ENCODE results near the gene IL18RAP.

IL18RAP gene

DNA sequence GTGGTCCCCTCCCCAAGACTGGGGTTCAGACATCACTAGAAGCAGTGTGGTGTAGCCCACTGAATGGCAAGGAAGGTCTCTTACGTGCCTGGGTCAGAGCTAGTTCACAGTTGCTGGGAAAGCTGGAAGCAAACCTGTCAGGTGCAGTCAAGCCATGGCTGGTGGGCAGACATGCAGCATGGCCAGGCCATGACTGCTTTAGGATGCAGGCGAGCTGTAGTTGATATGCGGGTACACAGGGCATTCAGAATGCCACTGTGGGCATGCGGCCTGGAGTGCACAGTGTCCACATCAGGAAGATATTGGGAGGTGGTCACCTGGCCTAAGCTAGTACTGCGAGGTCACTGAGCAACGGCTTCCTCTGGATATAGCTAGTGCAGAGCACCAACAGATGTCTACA, 38.2 kb downstream of the IL18RAP start:
- no peak for DNase-seq

DNA sequence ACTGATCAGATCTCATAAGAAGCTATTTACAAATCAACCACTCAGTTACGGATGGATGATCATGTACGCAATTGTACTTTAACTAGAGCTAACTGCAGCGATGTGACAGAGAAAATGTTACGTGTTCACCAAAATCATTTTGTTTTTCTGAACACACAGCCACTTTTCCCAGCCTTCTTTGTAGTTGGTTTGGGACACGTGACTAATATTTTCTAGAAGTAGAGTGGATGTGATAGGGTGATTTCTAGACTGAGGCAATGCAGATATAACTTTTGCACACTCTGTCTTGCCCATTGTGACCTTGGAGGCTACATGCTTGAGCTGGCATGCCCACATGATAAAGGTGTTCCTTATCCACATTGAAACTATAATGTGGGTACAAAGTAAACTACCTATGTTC, 40.2 kb downstream of the IL18RAP start:
- no peak for DNase-seq

DNA sequence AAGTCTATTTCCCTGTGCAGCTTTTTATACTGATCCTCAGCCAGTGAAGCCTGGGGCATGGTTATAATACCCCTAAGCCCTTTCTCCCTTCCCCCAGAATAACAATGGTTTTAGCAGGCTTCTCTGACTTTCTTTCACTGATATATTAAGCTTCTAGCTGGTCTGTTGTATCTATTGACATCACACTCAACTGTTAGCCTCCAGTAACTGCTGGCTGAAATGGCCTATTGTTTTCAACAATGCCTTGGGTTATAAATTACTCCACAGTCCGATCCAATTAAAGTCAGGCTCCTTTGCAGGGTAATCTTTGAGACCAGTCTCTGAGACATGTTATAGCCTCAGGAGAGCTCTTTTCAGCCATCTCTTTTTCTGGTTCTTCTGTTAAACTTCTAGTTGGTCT, 47.2 kb downstream of the IL18RAP start:
- no peak for DNase-seq

DNA sequence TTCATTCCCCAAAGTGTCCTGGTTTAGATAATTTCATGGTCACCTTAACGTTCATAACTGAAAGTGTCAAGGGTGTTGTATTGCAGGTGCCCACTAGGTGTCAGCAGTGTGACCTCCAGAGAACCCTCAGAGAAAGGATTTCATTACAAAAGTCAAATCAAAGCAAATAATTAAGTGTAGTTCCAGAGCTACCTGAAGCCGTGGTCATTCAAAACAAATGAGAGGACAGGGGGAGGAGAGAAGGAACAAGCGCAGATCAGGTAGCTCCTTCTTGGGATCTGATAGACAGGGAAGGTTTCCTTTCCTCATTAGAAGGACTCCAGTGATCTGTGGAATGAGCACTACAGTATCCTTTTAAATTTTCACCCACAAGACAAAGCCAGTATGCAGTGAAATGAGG, 50.1 kb downstream of the IL18RAP start, which contains the start of gene SLC9A4:
TSS of gene SLC9A4 (plus strand) at position 207 of the 400 bp plus-strand sequence. CDS start 534 bp downstream, outside the sequence.
- DNase-seq = peak; percentile 55

DNA sequence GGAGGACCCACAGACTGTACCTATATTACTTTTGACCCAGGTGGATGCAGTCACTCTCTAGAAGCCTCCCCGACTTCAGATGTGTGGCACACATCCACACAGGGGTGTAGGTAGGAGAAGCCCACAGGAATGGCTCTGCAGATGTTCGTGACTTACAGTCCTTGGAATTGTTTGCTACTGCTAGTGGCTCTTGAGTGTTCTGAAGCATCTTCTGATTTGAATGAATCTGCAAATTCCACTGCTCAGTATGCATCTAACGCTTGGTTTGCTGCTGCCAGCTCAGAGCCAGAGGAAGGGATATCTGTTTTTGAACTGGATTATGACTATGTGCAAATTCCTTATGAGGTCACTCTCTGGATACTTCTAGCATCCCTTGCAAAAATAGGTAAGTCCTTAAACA, 50.7 kb downstream of the IL18RAP start:
- DNase-seq = no peak

DNA sequence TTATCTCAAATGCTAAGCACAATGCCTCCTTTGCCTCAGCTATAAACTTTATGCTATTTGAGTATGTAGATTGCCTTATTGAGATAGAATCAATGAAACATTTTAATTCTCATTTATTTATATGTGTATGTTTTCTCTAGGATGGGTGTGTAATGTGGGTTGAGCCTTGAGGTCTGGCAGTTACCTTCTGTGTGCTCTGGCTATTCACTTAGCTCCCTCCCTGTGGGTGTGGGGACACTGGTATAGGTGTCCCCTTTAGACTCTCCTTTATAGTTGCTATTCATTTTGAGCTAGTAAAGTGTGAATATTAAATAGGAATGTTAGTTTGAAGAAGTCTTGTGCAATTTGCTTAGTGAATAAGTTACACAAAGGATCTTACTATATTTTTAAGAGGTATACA, 51.8 kb downstream of the IL18RAP start:
- DNase-seq = no peak

DNA sequence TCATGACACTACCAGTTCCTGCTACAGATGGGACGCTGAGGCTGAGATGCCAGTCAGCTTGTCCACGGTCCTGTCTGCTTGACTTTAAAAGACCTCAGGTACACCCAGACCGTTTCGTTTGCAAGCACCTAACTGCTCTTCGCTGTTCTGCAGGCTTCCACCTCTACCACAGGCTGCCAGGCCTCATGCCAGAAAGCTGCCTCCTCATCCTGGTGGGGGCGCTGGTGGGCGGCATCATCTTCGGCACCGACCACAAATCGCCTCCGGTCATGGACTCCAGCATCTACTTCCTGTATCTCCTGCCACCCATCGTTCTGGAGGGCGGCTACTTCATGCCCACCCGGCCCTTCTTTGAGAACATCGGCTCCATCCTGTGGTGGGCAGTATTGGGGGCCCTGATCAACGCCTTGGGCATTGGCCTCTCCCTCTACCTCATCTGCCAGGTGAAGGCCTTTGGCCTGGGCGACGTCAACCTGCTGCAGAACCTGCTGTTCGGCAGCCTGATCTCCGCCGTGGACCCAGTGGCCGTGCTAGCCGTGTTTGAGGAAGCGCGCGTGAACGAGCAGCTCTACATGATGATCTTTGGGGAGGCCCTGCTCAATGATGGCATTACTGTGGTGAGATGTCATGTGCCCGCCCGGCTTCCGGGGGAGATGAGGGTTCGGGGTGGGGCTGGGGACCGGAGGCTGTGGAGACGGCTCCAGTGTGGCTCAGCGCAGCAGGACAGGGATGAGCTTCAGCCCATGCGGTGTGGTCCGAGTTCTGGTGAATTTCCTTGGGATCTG, 55.9 kb downstream of the IL18RAP start:
- no peak for DNase-seq

DNA sequence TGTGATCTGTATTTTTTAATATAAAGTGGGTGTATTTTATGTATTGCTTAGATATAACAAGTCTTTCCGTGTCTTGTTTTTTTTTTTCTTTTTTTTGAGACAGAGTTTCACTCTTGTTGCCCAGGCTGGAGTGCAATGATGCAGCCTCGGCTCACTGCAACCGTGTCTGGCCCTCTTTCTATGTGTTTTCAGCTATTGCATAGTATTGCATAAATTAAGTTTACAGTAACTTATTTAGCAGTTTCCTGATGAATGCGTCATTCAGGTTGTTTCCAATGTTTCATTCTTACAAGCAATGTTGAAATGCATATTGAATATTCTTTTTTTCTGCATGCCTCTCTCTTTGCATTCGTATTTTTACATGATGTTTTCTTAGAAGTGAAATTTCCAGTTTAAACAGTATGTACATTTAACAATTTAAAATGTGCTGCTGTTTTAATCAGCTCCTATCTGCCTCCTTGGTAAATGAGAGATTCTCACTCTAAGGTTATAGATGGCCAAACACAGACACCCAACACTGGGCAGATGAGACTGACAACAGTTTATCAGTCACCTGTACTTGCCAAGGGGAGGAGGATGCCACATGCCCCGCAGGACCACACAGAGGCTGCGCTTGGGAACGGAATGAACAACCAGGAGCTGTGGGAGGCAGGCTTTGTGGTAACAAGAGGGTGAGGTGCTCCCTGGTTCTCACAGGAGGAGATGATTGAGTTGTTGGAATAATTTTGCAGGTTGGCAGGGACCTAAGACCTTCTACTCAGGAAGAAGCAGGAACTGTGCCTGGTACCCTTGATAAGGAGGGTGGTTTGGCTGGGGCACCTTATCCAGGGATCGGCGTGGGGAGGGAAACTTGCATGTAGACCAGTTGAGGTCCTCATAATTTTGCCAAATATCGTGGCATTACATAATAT, 57.6 kb downstream of the IL18RAP start:
- DNase-seq = no peak

DNA sequence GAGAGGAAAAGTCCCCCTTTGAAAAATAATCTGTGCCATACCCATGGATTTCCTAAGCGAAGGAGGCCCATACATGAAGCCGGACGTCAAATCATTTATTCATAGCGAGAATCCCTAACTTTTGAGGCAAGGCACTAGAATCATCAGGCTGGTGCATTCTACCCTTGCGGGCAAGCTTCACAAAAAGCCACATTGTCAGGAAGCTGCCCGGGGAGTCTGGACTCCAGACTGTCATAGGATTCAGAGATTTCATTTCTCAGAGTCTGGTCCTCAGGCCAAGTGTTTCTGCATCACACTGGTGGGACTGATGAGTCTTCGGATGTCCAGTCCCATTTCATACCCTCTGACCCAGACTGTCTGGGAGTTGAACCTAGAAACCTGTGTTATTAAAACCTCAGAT, 59.0 kb downstream of the IL18RAP start:
- no peak for DNase-seq

DNA sequence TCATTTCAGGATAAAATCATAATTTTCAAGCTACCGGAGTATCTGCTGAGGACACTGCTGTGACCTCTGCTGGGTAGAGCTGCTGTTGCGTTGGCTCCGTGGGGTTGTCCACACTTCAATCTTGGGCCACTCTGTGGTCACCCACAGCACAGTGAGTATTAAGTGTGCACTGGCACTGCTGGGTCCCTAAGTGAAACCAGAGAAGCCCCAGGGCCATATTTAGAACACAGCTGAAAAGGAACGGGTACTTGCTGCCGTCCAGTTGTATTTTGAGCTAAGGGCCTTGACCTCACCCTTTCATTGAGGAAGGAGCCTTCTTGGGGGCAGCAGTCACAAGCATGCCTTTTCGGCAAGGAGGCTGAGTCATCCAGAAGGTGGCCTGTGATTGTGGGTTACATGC, 60.1 kb downstream of the IL18RAP start:
- DNase-seq = no peak

DNA sequence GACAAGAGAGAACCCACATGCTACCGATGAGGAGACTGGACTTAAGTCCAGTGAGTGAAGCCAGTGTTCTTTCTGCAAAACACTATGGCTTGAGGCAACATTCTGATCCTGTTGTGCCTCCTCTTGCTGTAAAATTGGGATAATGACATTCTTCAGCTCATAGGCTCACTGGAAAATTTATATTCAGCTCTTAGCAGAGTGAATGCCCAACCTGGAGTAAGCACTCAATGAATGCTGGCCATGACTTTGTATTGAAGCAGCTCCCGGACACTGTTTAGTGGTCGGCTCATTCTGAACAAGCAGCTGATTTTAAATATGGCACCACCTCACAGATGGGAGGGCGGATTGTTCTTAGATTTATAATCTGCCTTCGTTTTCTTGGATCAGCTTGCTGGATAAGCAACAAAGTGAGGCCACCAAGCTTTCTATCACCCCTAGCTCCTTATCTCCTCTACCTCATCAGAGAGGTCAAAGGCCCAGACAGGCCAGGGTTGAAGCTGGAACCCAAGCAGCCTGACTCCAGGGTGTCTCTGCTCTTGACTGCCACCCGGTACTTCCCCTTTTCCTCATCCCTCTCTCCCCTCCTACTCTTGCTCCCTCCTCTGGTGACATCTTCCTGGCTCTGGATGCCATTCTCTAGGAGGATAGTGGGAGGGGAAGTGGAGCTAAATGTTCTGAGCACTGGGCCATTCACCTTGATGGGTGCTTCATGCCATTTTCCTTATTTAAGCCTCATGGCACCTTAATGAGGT, 61.5 kb downstream of the IL18RAP start:
- DNase-seq = no peak

DNA sequence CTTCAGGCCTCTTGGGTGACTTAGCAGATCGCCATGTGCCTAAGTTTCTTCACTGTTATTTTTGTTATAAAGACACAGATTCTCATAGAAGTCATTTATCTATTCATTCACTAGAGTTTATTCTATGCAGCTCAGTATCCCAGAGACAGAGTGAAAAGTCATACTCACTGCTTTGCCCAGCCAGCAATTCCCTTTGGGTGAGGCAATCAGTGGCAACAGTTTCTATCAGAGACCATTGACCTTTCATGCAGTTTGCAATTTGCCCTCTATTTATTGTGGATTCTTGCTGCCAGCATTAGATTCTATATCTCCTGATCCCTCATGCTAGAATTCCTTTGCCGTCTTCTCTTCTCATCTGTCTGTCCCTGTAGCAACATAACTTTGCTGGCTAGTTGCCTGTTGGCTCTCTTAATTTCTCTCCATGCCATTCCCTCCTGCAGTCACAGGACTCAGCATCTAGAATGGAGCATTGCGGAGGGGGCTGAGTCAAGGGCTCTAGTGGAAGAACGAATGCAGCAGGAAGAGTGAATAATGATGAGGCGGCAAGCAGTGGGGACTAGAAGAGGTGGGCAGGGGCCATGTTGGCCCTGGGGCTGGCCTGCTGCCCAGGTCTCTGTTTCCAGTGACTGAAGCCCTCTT, 62.3 kb downstream of the IL18RAP start:
- DNase-seq = no peak

DNA sequence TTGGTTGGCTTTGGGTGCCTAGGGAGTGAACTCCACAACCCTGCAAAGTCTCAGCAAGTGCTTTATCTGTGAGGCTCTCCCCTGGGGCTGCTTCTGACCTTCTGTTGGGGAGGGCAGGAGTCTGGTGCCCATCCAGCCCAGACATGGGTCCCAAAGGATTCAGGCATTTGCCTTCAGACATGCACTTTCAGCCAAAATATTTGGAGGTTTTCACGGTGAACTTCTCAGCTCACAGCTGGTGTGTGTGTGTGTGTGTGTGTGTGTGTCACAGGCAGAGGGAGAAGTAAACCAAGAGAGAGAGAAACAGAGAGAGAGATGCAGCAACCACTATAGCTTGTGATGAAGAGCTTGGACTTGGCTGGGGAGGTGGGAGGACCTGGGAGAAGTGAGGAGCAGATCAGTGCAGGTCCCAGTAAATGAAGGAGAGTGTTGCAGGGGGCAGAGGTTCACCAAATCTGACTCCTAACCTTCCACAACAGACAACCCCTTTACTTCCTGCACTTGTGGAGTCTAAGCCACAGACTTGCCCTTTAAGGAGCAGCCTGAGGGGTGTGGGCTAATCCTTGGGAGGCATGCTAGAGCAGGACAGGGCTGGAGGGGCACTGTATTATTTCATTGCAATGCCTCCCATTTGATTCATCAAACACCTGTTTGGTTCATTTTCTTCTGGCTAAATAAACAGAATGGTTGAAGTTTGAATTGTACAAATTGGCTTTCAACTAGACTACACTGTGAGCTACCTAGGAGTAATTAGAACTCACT, 64.2 kb downstream of the IL18RAP start:
- no peak for DNase-seq

DNA sequence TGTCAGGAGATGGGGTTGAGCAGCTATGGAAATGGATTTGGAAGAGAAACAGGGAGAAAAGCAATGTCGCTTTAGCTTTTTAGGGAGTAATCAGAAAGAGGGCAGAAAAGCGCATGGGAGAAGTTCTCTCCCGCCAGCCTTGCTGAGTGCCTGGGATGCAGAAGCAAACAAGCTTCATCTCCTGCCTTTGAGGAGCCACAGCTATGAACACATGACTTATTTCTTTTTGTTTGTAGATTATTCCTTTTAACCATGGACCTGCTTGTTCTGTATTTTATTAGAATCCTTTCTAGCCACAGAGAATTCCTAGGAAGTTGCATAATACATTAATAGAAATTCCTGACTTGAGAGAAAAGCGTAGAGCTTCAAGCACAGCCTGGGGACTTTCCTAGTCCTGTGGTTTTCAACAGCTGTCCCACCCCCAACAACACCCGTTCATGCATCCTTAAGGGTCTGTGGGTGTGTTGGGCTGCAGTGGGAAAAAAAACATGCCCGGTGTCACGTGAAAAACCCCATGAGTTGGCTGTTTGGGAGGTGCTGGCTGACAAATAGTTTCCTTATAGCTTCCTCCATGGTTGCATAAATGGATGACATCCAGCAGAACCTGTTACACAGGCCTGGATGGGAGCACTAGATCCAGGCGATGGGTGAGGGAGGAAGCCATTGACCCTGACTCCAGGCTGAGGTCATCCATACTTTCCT, 65.0 kb downstream of the IL18RAP start:
- DNase-seq = no peak

DNA sequence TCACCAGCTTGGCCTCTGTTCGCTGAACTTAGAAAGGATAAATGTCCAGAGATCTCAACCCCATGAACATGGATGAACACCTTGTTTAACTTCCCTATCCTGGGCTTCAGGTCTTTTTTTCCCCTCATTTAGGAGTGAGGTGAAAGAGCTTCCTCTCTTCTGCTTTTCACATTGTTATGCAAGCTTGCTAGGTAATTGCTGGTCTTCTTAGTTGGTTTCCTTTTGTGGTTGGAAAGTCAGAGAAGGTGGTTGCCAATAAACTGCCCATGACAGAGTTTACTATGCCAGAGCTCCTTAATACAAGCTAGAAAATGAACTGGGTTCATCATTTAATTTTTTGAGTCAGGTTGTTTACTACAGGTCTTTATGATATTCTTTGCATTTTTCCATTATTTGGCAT, 66.7 kb downstream of the IL18RAP start:
- no peak for DNase-seq

DNA sequence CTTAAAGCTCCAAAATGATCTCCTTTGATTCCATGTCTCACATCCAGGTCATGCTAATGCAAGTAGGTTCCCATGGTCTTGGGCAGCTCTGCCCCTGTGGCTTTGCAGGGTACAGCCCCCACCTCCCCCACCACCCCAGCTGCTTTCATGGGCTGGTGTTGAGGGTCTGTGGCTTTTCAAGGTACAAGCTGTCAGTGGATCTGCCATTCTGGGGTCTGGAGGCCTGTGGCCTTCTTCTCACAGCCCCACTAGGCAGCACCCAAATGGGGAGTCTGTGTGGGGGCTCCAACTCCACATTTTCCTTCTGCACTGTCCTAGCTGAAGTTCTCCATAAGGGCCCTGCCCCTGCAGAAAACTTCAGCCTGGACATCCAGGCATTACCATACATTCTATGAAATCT, 69.0 kb downstream of the IL18RAP start:
- DNase-seq = no peak

DNA sequence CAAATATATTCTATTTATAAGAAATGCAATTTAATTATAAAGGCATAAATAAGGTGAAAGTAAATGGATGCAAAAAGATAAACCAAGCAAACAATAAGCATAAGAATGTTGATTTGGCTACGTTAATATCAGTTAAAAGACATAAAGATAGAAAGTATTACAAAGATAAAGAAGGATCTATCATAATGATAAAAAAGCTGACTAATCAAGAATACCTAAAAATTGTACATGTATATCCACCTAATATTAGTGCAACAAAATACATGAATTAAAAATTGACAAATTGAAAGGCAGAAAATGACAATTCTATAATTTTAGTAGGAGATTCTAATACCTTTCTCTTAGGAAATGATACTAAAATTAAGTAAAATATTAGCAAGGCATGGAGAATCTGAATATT, 71.6 kb downstream of the IL18RAP start:
- no peak for DNase-seq

DNA sequence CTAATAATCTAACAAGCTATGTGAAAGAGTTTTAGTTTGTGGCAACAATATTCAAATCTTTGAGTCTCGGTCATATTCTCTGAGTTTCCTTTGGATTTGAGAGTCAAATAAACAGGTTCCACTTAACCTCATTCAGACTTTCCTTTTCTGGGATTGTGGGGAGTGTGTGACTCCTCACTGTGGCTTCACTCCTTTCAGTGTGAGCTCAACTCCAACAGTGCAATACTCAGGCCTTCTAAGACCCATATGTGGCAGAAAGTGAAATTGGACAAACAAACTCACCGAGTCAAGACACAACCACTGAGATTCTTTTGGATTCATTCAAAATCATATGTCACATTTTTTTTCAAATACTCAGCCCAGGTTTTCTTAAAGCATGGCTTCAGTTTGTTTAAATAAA, 75.5 kb downstream of the IL18RAP start:
- DNase-seq = peak; percentile 39

DNA sequence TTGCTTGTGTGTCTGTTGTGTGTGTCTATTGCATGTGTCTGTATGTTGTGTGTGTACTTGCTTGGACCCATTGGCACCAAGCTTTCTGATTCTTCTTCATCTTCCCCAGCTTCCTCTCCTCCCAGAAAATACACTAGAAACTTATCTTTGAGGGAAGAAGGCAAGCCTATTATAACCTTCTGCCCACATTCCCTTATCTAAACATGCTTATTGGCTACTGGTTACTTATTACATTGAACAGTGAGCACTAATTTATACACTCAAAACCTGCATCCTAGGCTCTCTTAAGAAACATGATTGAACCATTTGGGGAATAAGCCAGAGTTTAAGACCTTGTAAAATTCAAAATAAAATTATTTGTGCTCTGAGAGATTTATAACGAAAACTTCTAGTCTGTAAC, 76.6 kb downstream of the IL18RAP start:
- no peak for DNase-seq
